ENCODE results near the gene MSI2.

Gene MSI2

GRCh38 chr17:57436565-57436964 is 180.2 kb downstream of the MSI2 start:
- DNase-seq (ENCODE audit: low read depth, low spot score): no peak

GRCh38 chr17:57438066-57438731 is 181.9 kb downstream of the MSI2 start:
- no peak for DNase-seq (ENCODE audit: low read depth, low spot score)

- DNase-seq (ENCODE audit: low read depth, low spot score): no peak
Observed at GRCh38 chr17:57439651-57440050, 183.3 kb downstream of the MSI2 start.

- peak; percentile 95 for DNase-seq (ENCODE audit: low read depth, low spot score)
Observed at GRCh38 chr17:57440522-57441269, 184.4 kb downstream of the MSI2 start.

- no peak for DNase-seq (ENCODE audit: low read depth, low spot score)
Observed at GRCh38 chr17:57441270-57441600, 184.9 kb downstream of the MSI2 start.

- DNase-seq (ENCODE audit: low read depth, low spot score): no peak
Observed at GRCh38 chr17:57442401-57442823, 186.1 kb downstream of the MSI2 start.

- no peak for DNase-seq (ENCODE audit: low read depth, low spot score)
Observed at GRCh38 chr17:57442914-57443571, 186.7 kb downstream of the MSI2 start.

GRCh38 chr17:57443781-57444180 is 187.5 kb downstream of the MSI2 start:
- no peak for DNase-seq (ENCODE audit: low read depth, low spot score)

- DNase-seq (ENCODE audit: low read depth, low spot score): no peak
Observed at GRCh38 chr17:57444682-57445450, 188.5 kb downstream of the MSI2 start.

GRCh38 chr17:57445772-57446472 is 189.6 kb downstream of the MSI2 start:
- no peak for DNase-seq (ENCODE audit: low read depth, low spot score)

- no peak for DNase-seq (ENCODE audit: low read depth, low spot score)
Observed at GRCh38 chr17:57447357-57447989, 191.2 kb downstream of the MSI2 start.

- no peak for DNase-seq (ENCODE audit: low read depth, low spot score)
Observed at GRCh38 chr17:57447990-57448758, 191.9 kb downstream of the MSI2 start.

- DNase-seq (ENCODE audit: low read depth, low spot score): no peak
Observed at GRCh38 chr17:57448759-57449283, 192.5 kb downstream of the MSI2 start.

GRCh38 chr17:57451191-57451590 is 194.9 kb downstream of the MSI2 start:
- no peak for DNase-seq (ENCODE audit: low read depth, low spot score)

- DNase-seq (ENCODE audit: low read depth, low spot score): no peak
Observed at GRCh38 chr17:57451643-57452042, 195.3 kb downstream of the MSI2 start.

- DNase-seq (ENCODE audit: low read depth, low spot score): no peak
Observed at GRCh38 chr17:57453841-57454425, 197.6 kb downstream of the MSI2 start.

GRCh38 chr17:57454729-57455062 is 198.4 kb downstream of the MSI2 start:
- DNase-seq (ENCODE audit: low read depth, low spot score): no peak

GRCh38 chr17:57455063-57455914 is 199.0 kb downstream of the MSI2 start:
- DNase-seq (ENCODE audit: low read depth, low spot score): peak; percentile 100

GRCh38 chr17:57456622-57457021 is 200.3 kb downstream of the MSI2 start:
- no peak for DNase-seq (ENCODE audit: low read depth, low spot score)
